Measurements from ENCODE around the gene AK5.
"Not testable (repeated sequence)": the region's sequence is repeated elsewhere in the genome, so short reads cannot be mapped to it uniquely, and the experiment has no call there.

Gene AK5

DNA sequence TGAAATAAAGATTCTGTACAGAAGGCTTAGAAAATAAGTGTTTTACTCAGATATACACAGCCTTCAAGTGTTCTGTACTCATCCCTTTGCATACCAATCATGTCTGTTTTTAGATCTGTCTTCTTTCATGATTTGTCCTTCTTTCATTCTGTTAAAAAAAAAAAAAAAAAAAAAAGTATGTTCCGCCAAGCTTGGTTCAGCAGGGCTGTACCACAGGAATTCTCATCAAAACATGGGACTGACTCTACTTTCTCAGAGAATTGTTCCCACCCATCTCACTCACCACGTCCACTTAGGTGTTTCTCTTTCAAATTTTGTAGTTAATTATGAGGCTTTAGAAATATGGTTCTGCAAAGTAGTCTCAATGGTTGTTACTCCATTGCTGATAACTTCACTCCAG lies 119.0 kb downstream of the AK5 start:
- DNase-seq (ENCODE audit: low read depth), result no peak

DNA sequence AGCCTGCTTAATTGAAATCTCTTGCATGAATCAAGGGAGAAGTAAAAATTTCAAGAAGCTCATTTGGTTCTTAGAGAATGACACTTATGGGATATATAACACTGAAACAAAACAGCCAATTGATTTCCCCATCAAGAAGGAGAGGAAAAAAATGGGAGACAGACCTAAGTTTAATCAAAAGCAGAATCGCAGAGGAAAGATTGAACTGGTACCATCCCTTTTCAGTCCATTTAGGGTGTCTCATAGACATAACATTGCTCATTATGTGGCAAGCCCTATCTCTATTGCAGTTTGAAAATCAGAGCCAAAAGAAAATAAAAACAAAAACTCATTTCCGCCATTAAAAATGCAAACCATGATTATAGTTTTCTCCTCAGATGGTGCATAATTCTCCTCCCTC lies 119.6 kb downstream of the AK5 start:
- DNase-seq (ENCODE audit: low read depth), result no peak

DNA sequence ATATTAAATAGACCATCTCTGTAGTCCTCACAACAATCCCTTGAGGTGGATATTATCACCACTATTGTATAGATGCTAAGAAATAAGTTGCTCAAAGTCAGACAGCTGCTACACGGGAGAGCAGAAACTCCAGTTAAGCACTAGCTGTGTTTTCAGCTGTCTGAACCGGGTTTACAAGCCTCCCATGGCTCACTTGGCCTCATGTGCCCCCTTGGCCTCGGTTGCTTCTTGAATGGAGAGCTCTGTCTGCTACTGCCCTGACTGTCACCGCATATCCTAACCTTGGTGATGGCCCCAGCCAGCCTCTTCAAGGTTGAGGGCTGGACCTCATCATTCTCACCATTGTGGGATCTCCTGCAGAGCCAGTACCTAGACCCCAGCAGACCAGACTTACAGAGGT lies 123.4 kb downstream of the AK5 start:
- DNase-seq (ENCODE audit: low read depth), result no peak

DNA sequence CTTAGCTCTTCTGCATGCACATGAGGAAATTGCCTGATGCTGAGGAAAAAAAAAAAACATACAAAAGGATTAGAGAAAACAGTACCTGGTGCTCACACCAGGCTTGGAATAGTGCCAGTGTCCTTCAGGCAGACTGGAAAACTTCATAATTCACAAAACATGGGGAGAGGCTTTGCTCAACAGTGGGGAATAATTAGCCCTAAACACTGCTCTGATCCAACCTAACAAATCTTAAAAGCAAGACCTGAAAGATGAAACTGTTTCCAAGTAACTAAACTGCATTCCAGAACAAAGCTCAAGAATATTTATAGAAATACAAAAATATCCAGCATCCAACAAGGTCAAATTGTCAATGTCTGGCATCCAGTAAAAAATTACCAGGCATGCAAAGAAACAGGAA lies 124.8 kb downstream of the AK5 start:
- no peak for DNase-seq (ENCODE audit: low read depth)

DNA sequence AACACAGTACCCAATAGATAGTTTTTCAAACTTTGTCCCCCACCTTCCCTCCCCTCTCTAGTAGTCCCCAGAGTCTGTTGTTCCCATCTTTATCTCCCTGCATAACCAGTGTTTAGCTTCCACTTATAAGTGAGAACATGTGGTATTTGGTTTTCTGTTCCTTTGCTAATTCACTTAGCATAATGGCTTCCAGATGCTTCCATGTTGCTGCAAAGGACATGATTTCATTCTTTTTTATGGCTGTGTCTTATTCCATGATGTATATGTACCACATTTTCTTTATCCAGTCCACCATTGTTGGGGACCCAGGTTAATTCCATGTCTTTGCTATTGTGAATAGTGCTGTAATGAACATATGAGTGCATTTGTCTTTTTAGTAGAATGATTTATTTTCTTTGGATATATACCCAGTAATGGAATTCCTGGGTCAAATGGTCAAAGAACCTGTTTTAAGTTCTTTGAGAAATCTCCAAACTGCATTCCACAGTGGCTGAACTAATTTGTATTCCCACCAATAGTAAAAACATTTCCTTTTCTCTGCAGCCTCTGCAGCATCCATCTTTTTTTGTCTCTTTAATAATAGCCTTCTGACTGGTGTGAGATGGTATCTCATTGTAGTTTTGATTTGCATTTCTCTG lies 126.0 kb downstream of the AK5 start:
- no peak for DNase-seq (ENCODE audit: low read depth)

DNA sequence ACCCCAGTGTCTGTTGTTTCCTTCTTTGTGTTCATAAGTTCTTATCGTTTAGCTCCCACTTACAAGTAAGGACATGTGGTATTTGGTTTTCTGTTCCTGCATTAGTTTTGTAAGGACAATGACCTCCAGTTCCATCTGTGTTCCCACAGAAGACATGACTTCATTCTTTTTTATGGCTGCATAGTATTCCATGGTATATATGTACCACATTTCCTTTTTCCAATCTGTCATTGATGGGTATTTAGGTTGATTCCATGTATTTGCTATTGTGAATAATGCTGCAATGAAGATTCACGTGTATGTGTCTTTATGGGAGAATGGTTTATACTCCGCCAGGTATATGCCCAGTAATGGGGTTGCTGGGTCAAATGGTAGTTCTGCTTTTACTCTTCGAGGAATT lies 127.1 kb downstream of the AK5 start:
- not testable (repeated sequence) for DNase-seq (ENCODE audit: low read depth)

DNA sequence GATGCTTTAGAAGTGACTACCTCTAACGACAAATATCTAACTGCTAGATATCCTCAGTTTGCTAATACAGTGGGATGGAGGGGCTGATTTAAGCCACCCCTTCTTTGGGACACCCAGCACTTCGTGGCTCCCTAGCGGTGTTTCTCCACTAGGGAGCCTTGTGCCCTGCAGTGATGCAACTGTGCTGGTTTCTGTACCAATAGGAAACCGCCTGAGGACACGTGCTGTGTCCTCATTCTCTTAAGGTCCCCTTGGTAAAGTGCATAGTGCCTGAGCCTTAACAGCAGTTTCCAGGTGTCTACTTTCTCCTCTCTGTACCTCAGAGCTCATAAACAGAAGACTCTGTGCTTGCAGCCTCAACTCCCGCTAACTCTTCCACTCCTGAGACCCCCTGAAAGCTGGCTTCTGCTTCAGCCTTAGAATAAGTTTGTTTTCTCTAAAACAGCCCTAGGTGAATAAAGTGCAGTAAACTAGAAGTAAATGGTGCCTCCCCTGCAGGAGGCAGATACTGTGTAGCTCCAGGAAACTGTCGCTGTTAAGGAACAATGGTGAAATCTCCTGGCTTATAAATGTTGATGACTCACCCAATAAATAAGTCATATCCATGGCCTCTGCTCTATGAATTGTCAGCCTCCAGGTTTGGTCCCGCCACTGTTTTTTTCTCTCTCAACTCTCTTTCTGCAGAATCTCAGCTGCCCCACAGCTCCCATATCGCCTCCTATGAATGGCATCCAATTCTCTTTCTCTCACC lies 130.4 kb downstream of the AK5 start:
- no peak for DNase-seq (ENCODE audit: low read depth)

DNA sequence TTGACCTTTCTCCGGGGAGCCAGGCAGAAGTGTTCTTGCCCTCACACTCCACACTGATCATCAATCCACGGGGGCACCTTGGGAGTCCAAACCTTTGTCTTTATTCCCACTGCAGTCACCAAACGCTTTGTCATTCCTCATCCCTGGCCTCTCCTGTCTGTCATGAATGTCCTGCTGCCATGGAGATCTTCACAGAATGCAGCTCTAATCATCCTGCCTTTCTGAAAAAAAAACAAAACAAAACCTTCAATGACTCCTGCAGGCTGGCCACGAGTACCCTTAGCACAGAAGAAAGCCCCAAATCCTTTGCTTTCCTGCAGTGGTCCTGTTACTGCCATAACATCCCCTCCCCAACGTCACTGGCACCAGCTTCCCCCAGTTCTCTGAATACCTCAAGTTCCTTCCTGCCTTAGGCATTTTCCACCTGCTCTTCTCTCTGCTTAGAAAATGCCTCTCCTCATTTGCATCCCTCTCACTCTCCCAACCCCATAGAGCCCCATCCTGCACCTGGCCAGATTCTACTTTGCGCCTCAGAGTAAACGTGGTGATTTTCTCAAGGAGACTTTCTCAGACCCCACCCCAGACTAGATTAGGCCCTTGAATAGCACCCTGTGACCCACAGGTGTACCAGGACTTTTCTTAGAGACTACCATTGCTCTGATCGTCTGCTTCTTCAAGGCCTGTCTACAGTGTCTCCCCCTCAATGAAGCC lies 131.2 kb downstream of the AK5 start:
- DNase-seq (ENCODE audit: low read depth), result no peak

DNA sequence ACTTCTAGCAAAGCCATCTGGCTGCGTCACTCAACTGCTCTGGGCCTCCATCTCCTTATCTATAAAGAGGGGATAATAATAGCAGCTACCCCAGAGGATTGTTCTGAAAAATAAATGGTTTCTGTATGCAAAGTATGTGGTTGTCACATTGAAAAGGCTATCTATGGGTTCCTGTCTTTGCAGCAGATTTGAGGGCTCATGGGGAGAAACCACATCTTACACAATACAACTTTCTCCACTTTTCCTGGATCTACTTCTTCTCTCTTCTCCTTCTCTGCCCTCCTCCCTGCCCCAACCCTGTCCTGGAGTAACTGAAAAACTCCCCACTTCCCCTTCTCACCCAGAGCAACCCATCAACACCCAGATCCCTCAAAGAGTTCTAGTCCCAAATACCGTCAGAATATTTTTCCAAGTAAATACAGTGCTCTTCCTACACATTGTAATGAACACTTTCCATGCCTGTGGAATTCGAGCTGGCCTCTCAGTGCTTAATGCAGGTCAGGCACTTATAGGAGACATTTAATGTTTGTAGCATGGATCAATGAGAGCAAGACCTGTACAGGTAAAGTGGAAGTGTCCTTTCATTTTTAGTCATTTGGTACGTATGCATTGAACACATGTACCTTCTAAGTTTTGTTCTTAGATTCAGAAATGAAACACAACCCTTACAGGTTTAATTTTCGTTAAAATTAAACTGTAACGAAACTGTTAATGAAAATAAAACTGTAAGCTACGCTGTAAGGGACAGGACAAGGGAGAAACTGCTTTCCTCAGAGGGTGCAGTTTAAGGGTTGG lies 131.9 kb downstream of the AK5 start:
- no peak for DNase-seq (ENCODE audit: low read depth)

DNA sequence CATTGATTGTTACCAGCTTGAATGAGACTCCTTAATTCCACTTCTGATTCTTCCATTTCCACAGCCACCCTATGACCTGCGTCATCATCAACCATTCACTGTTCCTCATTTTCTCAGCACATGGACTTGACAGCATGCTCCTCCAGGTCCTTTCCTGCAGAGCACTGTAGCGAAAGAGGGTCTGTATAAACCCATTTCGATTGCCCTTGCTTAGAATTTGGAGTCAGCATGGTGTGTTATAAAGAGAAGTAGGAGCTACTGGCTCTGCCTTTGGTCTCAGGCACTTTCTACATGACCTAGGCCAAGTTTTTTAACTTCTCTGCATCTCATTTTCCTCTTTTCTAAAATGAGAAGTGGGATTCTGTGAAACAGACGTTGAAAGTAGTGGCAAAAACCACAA lies 133.8 kb downstream of the AK5 start:
- no peak for DNase-seq (ENCODE audit: low read depth)

DNA sequence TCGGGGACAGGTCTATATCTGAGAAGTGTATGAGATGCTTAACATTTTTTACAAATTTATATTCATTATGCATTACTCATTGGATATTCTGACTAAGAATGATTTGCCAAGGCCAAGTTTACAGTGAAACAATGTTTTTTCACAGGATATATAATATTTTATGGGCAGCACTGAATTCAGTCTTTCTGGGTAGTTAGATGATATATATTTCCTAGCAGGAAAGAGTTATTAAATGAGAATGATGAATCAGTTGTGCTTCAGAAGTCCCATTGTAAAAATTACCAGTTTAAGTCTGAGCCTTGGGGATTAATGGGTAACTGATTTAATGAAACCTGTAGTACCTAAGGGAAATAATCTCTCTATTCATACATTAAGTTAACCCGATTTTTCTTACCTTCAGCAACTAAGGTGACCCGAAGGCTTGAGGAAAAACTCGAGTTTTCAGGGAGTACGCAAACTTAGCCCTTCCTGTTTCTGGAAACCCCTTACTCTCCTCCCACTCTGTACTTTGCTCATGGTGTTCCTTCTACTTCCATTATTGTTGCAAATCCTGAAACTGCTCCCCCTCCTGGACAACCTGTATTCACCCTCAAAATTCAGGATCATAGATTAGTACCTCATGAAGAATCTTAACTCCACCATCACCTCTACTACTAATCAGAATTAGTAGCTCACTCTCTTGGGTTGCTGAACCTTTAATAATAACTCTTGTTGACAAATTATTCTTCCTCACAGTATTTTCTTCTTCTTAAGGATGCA lies 135.1 kb downstream of the AK5 start:
- no peak for DNase-seq (ENCODE audit: low read depth)

DNA sequence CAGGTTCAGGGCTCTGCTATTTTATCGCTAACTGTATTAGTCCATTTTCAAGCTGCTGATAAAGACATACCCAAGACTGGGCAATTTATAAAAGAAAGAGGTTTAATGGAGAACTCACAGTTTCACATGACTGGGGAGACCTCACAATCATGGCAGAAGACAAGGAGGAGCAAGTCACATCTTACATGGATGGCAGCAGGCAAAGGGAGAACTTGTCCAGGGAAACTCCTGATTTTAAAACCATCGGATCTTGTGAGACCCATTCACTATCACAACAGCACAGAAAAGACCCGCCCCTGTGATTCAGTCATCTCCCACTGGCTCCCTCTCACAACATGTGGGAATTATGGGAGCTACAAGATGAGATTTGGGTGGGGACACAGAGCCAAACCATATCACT lies 136.2 kb downstream of the AK5 start:
- DNase-seq (ENCODE audit: low read depth), result not testable (repeated sequence)

DNA sequence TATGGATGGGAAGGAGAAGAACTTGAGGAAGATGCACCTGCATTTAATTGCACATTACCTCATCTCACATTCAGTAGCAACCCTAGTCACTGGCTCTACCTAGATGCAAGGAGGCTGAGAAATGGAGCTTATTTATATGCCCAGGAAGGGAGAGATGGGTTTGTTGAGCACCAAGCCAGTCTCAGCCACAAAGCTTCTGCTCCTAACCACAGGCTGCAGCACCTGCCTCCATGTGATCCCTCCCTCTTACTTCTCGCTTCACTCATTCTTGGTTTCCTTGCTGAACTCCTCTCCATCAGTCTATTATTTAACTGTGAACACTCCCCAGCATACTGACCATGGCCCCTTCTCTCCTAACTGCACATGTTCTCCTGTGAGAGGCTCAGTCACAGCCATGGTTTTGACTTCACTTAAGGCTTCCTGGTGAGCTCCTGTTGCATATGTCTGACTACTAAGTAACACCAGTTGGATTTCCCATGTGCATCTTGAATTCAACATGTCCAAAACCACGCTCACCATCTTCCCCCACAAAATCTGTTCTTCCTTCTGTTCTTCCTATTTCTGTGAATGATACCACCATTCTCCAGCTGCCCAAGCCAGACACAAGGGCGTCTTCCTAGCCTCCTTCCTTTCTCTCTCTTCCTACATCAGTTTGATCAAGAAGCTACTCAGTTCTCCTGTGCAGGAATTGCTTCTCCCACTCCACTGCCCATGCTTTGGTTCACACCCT lies 139.8 kb downstream of the AK5 start:
- DNase-seq (ENCODE audit: low read depth), result no peak

DNA sequence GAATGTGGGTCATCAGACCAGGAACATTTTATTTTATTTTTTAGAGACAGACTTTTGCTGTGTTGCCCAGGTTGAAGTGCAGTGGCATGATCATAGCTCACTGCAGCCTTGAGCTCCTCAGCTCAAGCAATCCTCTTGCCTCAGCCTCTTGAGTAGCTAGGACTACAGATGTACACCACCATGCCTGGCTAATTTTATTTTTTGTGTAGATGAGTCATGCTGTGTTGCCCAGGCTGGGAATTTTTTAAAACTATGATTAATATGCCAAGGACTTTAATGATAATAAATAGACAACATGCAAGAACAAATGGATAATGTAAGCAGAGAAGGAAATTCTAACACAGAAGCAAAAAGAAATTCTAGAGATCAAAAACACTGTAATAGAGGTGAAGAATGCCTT lies 142.4 kb downstream of the AK5 start:
- no peak for DNase-seq (ENCODE audit: low read depth)

DNA sequence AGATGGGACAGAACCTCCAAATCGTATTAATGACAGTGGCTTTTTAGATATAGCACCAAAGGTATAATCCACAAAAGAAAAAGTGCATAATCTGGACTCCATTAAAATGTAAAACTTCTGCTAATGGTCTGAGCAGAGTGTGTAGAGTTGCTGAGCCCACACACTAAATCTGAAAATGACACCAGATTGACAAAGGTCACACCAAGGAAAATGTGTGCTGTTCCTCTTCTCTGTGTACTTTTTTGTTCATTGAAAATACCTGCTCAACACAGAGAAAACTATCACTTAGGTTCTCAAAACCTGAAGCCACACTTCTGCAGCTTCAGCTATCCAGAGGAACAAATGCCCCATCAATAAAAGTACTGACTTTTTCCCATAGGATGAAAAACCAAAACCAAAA lies 146.2 kb downstream of the AK5 start:
- no peak for DNase-seq (ENCODE audit: low read depth)

DNA sequence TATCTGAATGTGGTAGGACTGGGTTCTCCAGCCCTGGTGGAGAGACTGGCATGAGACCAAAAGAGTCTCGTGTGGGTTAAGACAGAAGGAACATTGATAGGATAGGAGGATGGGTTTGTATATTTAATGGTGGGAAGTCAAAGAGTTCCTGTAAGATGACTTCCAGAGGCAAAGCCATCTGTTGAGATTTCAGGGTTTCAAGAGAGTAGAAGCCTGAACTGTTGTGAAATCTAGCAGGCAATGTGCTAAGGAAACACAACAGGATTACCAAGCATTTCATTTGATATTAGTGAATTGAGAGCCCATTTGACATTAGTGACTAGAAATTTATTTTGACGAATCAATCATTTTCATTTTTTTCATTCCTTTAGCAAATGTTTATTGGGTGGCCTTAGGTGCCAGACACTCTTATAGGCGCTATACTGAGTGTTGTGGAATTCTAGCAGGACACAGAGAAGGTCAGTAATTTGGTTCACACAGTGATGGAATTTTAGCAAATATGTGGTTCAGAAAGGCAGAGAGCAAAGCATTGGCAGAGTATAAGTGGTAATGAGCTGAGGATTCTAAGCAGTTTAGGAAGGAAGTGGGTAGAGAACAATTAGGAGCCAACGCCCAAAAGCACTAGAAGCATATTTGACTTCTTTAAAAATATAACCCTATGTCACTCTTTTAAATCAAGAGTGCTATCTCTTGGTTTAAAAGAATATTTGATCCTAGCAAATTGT lies 149.3 kb downstream of the AK5 start:
- DNase-seq (ENCODE audit: low read depth), result no peak

DNA sequence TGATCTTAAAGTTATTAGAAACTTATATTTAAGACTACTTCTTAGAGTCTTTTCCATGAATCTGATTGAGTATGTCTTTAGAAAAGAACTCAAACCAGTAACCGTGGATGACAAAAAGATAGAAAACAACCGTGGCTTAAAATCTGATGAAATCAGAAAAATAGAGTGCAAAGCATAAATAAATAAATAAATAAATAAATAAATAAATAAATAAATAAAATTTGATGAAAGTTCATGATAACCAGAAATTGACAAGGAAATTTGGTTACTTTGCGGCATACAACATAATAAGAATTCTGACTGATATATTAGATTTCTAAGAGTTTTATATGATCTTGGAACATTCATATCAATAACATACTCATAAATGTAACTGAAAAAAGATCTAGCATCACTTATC lies 152.1 kb downstream of the AK5 start:
- no peak for DNase-seq (ENCODE audit: low read depth)

DNA sequence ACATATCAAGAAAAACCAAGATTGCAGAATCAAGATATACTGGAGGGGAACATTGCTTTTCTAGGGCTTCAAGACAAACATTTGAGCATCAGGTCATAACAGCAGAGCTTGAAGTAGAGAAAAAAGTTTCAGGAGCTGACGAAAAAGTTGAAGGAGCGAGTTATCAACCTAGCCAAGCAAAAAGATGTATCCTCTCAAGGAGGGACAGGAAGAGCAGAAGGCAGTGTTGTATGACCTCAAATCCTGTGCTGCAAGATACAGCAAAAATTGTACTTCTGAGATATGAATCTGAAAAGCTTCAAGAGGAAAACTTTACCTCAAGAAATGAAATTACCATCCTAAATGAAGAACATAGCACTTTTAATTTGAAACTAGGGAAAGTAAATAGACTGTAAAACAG lies 153.1 kb downstream of the AK5 start:
- DNase-seq (ENCODE audit: low read depth), result no peak

DNA sequence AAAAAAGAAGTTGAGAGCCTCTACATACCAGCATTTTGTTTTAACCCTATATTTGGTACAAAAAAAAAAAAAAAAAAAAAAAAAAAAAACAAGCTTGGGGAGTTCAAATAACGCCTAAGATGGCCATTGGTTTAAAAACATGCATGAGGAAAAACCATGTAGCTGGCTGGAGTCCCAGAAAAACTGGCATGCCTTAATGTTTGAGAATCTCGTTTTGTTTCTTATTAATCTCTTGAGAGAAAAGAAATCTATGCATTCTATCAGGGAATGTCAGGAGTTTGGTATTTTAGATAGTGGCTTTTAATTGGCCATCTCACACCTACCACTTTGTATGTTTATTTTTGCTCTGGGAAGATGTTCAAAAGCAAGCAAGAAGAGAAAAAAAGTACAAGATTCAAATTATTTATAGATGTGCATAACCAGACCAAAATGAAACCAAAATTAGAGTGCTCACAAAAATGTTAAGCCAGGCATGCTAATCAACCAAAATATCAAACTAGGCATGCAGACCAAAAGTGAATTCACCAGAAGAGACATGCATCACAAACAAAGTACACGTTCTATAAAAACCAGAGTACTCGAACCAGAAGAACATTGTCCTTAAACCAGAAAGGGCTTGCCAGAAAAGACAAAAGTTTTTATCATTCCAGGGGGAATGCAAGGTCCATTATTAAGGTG lies 156.6 kb downstream of the AK5 start:
- no peak for DNase-seq (ENCODE audit: low read depth)

Measured in activated gamma-delta T cell treated with anti-CD3 and anti-CD28 coated beads, Interleukin-2, amount 50 U/mL, for 16 hours (primary cell).